Measurements from ENCODE around the gene FRRS1L.

FRRS1L gene, protein sequence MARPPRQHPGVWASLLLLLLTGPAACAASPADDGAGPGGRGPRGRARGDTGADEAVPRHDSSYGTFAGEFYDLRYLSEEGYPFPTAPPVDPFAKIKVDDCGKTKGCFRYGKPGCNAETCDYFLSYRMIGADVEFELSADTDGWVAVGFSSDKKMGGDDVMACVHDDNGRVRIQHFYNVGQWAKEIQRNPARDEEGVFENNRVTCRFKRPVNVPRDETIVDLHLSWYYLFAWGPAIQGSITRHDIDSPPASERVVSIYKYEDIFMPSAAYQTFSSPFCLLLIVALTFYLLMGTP

DNA sequence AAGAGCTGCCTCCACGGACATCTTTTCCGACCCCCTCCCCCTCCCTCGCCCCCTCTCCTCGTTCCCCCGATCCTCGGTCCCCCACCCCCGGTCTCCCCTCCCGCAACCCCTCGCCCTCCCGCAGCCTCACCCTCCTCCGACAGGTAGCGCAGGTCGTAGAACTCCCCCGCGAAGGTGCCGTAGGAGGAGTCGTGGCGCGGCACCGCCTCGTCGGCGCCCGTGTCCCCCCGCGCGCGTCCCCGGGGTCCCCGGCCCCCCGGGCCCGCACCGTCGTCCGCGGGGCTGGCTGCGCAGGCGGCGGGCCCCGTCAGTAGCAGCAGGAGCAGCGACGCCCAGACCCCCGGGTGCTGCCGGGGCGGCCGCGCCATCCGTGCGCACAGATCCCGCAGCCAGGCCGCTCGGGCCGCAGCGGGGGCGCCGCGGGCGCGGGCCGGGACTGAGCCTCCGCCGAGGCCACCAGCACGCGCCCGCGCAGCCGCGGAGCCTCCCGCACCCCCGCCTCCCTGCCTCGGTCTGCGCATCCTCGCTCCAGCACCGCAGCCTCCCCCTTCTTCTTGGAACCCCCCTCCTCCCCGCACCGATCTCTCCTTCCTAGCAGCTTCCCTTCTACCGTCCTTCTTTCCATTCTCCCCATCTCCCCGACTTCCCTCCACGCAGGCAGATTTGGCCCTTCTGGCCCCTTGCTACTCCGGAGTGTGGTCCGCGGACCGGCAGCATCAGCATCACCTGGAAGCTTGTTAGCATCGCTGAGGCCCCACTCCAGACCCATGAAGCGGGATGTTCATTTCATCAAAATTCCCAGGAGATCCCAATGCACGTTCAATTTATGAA is at the start of gene FRRS1L:
TSS of gene FRRS1L (minus strand) at position 479 of the 831 bp plus-strand sequence. CDS start at position 368, 111 bp downstream.
- no peak for DNase-seq

DNA sequence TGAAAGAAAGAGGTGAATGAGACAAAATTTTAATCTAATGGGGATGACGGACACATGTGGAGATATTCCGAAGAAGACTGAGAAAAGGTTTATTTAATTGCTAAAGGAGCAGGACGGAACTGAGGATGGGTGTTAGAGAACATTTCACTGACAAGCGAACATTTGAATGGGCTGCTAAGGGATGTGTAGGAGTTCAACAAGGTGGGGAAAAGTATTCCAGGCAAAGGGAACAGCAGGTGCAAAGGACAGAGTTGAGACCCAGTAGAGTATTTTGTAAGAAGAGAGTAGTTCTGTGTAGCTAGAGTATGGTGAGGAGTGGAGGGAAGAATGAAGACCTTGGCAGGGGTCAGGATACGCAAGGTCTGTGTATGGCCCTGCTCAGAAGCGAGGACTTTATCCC is 47.4 kb upstream of the FRRS1L start:
- no peak for DNase-seq

DNA sequence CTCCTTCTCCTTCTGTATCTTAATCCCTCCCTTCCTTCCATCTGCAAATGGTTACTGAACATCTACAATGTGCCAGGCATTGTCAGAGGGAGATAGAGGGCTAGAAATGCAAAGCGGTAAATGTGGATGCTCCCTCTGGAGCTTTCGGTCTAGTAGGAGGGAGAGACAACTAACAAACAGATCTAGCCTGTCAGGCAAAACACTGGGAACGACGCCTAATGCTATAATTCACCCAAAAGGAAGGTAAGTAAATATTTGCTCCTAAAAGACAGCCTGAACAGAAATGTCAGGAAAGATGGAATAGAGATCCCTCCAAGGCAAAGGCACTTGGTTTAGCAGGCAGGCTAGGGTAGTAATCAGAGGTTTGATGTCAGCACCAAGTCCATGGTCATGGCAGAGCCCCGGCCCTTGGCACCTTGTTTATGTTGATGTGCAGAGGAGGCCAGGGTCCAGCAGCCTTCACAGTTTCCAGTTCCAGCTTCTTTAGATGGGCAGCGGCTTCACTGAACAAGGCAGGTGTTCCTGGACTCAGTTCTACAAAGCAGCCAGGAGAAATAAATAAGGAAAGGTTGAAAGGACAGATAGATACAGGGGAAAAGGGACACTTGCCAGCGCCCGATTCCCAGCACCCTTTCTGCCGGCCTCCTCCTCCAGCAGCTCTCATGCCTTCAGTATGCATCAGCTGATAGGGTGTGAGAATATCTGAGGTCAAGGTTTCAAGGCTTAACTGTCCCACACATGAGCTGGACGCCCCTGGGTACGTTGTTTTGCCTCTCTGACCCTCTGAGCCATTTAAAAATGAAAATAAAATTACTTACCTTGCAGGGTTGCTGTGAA is 46.5 kb upstream of the FRRS1L start:
- no peak for DNase-seq

DNA sequence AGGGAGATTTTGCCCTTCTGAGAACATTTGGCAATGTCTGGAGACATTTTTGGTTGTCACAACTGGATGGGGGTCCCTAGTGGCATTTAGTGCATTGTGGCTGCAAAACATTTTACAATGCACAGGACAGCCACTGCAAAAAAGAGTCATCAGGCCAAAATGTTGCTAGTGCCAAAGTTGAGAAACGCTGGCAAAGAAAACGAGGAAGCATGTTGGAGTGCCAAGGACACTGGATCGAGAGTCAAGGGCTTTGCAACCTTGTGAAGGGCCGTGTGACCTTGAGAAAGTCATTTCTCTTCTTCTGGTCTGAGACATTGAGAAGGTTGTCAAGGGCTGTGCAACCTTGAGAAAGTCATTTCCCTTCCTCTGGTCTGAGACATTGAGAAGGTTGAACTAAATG is 45.7 kb upstream of the FRRS1L start:
- DNase-seq = no peak

DNA sequence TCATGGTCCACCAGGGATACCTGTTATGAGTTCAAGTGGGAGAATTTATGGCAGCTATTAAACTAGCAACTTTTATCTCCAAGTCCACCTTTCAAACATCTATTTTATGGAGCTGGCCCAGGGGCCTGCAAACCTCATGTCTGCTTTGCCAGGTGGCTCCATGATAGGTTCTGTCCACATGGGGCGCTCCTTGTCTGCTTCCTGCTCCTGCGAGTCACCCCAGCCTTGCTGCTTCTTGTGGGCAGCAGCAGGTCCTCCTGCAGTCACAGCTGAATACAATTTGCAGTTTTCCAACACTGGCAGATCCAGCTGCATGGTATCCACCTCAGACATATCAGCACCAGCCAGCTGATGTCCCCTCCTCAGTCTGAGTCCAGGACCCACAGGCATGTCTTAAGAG is 39.6 kb upstream of the FRRS1L start:
- no peak for DNase-seq

DNA sequence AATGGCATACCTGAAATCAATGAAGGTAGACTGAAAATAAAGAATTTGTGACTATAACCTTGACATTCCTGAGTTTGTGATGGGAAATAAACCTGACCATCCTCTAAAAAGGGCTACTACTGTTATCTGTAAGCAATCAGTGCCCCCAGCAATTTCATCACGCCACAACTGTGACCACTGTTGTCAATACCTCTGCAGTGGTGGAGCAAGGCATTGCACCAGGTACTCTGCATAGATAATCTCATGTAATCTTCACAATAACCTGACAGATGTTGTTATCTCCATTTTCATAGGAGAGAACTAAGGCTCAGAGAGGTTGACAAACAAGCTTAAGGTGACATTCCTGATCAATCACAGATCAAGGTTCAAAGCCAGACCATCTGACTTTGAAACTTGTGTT is 38.5 kb upstream of the FRRS1L start:
- DNase-seq = no peak

DNA sequence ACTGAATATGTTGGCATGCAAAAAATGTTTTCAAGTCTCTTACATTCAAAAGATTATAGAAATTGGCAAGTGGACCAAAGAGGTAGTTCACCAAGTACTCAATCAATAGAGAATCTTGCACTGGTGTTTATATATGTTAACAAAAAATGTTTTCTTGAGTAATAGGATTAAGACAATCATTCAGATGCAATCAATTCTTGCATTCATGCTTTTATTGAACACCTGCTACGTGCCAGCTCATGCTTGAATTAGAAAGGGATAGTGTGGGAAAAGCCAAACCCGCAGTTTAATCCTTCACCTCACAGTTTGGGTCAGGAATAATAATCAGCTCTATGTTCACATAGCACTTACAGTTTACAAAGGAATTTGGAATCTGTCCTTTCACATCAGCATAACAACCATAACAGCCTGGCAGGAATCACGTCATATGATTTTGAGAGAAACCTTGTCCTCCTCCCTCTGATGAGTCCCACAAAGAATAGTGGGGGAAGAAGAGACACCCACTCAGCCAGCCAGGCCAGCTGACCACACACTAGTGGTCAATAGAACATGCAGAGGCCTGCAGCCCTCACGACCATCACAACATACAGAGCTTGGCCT is 36.8 kb upstream of the FRRS1L start:
- DNase-seq = no peak

DNA sequence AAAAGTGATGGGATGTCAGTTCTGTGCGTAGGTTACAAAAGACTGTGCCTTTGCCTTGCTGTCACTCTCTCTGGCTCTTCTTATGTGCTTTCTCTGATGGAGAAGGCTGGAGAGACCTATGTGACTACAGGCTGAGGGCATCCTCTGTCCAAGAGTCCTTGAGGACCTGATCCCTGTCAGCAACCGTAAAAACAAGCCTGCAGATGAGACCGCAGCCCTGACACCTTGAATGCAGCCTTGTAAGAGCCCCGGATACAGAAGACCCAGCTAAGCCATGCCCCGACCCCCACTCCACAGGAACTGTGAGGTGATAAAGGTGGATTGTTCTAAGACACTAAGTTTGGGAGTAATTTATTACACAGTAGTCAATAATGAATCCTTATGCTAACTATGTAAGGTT is 32.6 kb upstream of the FRRS1L start:
- no peak for DNase-seq

DNA sequence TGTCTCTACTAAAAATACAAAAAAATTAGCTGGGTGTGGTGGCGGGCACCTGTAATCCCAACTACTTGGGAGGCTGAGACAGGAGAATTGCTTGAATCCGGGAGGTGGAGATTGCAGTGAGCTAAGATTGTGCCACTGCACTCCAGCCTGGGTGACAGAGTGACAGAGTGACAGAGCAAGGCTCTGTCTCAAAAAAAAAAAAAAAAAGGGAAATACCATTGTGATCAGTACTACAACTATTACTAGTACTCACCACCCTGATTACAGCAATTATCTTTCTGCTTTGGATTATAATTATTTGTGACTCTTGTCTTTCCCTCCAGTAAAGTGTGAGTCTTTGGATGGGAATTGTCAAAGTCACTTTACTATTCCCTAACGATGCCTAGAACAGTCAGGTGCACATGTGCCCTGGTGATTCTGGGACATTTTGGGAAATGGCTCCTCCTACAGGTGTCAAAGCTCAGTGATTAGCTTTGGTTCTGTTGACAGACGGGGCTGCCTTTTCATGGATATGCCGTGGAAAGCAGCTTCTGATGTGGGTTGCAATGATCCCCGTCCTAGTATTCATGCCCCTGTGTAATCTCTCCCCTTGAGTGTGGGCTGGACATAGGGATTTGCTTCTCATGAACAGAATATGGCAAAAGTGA is 31.8 kb upstream of the FRRS1L start:
- DNase-seq = no peak

DNA sequence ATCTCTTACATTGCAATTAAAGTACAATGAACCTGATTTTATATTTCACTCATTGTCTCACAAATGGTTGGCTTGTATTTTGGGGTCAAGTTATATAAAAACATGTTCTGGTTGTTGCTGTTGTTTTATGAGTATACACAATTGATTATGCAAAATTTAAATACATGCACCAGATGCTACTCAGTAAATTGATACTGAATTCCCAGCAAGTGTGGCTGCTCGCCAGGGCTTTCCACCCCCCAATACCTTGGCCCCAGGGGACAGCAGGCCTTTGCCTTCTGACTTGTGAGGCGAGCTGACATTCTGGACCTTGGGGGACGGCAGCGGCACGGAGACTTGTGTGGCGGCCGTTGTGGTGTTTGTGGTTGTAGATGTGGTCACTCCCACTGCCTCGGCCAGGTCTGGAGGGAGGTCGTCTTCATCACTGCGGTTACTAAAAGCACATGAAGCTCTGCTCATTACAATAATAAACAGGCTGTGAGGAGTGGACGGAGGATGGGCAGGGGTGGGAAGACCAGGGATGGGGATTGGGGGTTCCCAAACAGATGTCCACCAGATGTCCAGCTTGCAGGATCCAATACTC is 27.0 kb upstream of the FRRS1L start:
- no peak for DNase-seq

DNA sequence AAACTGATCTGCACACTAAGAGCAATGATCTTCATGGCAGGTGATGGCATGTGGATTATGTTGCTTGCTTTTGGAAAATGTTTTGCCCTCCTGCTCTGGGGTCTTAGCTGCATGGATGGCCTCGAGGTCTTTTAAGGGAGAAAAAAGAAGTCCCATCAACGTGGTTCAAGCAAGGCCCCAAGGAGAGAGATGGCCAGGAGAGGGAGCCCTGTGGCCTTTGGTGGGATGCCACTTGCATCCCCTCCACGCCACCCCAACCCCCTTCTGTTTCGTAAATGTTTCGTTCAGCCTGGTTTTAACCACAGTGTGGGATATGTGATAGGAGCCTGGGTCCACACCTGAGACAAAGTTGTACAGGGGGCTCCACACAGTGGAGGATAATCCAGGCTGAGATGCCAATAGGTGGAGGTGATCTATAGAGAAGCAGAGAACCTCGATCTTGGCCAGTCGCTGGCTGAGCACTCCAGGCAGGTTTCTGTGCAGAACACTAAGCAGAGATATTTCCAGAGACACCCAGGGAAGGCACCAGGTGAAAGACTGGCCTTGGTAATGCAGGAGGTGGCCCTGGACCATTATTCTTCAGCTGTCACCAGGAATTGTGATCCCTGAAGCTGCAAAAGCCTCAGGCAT is 25.8 kb upstream of the FRRS1L start:
- DNase-seq = no peak

DNA sequence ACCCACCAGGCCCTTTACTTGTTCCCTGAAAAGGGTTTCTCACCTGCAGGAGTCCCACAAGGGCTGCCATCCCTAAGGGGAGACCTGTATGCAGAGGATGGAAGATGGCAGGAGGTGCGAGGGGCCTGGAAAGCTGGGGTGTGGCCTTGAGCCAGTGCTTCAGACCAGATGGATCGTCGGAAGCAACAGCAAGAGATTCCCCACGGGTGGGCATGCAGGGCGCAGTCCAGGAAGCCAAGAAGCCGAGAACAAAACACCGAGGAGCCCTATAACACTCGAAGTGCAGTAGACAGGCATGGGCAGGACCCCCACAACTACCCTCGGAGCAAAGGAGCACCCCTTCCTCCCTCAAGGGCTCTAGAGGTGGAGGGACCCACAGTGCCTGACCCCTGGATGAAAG is 24.7 kb upstream of the FRRS1L start:
- no peak for DNase-seq

DNA sequence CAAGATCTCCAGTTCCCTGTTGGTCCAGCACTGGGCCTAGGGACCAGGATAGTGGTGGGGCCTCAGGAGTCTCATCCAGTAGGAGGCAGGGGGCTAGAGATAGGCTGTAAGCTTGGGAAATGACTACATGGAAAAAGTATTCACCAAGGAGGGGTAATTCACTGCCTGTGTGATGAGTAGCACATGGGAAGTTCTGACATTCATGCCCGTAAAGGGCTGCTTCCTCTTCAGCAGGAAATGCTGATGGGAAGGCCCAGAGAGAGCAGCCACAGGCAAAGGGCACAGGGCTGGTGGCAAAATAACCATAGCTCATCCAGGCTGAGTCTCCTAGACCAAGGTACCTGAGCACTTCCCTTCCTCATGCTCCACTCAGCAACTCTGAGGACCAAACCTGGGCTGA is 23.1 kb upstream of the FRRS1L start:
- DNase-seq = no peak

DNA sequence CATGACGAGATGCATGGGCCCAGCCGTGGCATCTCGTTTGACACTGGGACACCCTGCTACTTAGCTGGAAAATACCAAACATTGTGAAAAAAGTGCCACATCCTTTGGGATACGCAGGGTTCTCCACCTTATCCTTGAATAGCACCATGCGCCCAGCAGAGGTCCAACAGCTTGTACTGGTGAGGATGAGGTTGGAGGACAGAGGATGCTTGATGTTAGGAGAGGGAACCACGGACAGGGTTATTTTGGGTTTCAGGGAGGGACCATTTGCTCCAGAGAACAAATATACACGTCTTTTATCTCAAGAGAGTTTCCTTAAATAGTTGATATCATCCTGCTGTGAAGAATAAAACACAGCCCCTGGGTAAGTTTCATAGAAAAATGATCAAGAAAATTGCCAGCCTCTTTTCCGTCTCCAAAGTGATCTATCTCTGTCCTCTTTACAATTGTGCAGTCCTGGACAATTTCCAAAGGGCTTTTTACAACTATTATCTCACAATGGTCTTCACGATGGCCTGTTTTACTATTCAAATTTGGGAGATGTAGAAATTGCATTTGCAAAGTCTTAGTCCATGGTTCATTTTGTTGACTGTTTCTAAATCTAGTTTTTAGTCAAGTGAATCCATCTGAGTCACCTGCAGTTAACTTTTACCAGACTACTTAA is 19.9 kb upstream of the FRRS1L start:
- DNase-seq = no peak

DNA sequence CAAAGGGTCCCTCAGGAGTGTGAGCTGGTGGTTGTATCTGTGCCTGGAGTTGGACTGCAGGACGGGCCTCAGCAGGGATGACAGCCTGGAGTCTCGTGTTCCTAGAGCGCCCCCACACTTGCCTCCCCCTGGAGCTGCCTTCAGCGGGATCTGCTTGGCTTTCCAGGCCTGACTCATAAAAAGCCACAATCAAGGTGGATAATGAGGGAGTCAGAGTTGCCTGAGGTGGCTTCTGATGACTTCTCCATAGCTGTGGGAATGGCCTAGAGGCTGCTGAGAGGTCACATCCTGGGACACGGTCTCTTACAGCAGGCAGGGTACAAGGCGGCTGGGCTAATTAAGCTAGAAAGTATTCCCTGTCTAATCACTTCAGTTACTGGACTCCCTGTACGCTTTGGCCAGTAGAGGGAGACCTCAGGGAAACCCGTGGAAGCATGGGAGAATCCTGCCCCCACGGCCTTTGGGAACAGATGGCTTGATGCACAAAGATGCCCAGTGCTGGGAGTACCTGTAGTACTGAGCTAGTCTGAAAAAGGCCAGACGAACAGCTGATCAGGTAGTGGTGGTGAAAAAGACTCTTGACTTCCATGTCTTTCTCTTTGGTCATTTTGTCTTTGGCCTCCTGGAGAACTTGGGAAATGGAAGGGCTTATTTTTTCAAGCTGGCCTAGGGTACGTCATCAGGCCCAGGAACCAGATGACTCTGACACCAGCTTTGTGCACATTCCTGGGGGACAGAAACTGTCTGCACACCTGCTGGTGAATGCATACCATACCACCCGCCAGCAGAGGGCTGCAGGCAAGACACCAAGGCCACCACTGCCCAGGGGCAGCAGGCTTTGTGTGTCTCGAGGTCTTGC is 16.1 kb upstream of the FRRS1L start:
- DNase-seq = no peak

DNA sequence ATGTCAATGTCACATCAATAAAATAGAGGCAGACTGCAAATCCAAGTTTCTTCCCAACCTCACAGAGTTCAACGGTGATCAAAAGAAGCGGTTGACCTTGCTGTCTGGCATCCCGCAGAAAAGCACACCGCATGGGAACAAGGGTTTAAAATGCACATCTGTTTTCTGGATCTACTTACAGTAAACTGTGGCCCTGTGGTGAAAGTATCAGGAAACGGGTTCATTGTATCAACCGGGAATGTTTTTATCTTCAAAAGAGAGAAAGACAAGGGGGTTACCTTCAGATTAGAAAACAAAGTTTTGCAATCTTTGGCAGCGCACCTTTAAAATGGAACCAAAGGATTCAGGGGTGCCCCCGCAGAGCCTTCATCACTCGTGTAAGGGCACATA is 15.5 kb upstream of the FRRS1L start:
- no peak for DNase-seq

DNA sequence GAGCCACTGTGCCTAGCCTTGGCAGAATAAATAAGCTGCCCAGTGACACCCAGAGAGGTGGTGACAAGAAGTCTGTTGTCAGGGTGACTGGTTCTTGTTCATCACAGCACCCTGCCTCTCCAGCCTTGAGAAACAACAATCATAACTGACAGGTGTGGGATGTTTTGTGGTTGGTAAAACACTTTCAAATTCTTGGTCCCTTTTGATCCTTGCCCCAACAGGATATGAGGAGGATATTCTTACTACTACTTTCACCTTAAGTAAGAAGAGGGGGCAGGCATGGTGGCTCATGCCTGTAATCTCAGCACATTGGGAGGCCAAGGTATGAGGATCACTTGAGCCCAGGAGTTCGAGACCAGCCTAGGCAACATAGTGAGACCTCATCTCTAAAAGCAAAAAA is 14.2 kb upstream of the FRRS1L start:
- DNase-seq = no peak

DNA sequence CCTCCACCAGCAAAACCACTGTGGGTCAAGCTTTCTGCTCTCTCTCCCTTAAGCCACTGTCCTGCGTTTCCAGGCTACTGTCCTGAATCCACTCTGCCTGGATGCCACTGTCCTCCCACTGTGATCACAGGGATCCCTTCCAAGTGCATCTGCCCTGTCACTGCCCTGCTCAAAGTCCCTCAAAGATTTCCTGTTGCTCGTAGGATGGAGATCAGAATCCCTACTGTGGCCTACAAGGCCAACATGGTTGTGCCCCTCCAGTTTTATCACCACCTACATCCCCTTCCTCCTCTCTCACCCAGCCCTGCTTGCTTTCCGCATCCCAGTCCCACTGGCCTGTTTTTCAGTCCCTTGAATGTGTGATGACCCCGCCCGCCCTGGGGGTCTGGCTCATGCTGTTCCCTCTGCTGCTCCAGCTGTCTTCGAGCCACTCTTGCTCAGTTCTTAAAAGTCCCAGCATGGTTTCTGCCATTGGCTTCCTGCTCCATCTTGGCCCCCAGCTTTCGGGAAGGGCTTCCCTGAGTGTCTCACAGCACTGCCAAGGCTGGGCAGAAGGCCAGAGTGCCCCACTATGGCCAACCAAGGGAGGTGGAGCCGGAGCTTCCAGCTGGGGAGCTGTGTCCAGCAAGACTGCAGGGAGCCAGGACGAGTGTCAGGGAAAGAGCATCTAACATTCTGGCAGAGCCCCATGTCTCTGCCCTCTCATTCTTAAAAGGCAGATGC is 12.9 kb upstream of the FRRS1L start:
- no peak for DNase-seq

DNA sequence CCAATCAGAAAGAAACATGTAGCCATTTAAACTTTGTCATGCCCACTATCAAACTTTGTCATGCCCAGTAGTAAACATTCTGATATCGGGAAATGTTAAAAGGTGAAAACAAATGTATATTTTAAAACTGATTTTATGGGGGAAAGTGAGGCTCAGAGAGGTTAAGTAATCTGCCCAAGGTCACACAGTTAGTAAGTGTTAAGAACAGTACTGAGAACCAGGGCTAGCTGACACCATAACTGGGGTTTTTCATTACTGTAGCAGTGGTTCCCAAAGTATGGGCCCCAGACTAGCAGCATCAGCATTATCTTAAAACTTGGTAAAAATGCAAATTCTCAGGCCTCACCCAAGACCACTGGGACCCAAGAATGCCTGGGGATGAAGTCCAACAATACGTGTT is 9.9 kb upstream of the FRRS1L start:
- no peak for DNase-seq

DNA sequence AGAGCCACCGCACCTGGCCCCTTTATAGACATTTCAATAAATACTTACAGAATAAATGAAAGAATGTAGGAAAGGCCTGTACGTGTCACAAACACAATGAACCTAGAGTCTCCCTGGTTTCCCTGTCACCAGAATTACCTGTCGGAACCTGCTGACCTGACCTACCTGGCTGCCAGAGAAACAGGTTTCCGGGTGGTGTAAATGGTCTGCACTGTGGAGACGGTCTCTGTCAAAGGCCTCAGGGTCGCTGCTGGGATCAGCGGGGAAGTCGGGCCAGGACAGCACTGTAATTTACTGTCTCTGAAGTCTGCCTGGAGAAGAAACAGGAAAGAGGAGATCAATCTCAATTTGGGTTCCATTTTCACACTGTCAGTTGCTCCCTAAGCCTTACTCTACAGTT is 9.3 kb upstream of the FRRS1L start:
- DNase-seq = no peak

All from NCI-H187 treated with DMSO at 0.1 percent for 48 hours (cell line).